Spleen (tissue), 11 donors: ENCODE measurements around the gene IRX2. TPM values are rescaled to one million over a fixed set of nuclear protein-coding genes. Genes with fewer than 3 reads are reported as not detected.

Experiments
- DNase-seq: peaks from one replicate; pipeline ENCODE4 v3.0.0-alpha.2; 2020
- H3K27ac ChIP-seq, 8 donors: fragments of 200-600 bp; sonication (generic) in 7 of 8; 1 replicate in 4 of 8; 2 replicates in 4 of 8; pipeline versions ENCODE4 v1.5.0 to v1.8.0; 2016 to 2021; ENCODE audit warnings: inconsistent platforms in 4 of 8, mild to moderate bottlenecking in 4 of 8, moderate library complexity in 1 of 8
- H3K27me3 ChIP-seq, 7 donors: fragments of 200-600 bp; sonication (generic) in 6 of 7; replicated peaks in 1 of 7; 1 replicate in 4 of 7; 2 replicates in 3 of 7; pipeline versions ENCODE4 v1.5.0 to v1.8.0; 2016 to 2021; ENCODE audit warnings: inconsistent platforms in 3 of 7, mild to moderate bottlenecking in 1 of 7
- H3K36me3 ChIP-seq, 6 donors: fragments of 200-600 bp; sonication (generic) in 5 of 6; 1 replicate in 4 of 6; 2 replicates in 2 of 6; pipeline versions ENCODE4 v1.5.0 to v1.8.0; 2016 to 2021; ENCODE audit warnings: inconsistent platforms in 2 of 6
- H3K4me1 ChIP-seq, 6 donors: fragments of 200-600 bp; sonication (generic) in 5 of 6; 1 replicate in 3 of 6; 2 replicates in 3 of 6; pipeline versions ENCODE4 v1.5.0 to v1.8.0; 2016 to 2021; ENCODE audit warnings: inconsistent platforms in 3 of 6
- H3K4me3 ChIP-seq, 8 donors: fragments of 200-600 bp; sonication (generic) in 7 of 8; 1 replicate in 4 of 8; 2 replicates in 4 of 8; pipeline versions ENCODE4 v1.5.0 to v1.8.0; 2016 to 2021; ENCODE audit warnings: inconsistent platforms in 4 of 8, mild to moderate bottlenecking in 4 of 8, moderate library complexity in 2 of 8
- H3K9me3 ChIP-seq, 8 donors: fragments of 200-600 bp; sonication (generic) in 7 of 8; 1 replicate in 4 of 8; 2 replicates in 4 of 8; pipeline versions ENCODE4 v1.5.0 to v1.8.0; 2016 to 2021; ENCODE audit warnings: inconsistent platforms in 4 of 8
- CTCF ChIP-seq, 11 experiments: fragments of 200-600 bp in 7 of 11; fragments of 450-650 bp in 4 of 11; sonication (generic) in 4 of 11; IDR thresholded peaks in 8 of 11; conservative IDR thresholded peaks in 3 of 11; 1 replicate in 7 of 11; 2 replicates in 4 of 11; pipeline versions ENCODE4 v1.4.0 to v1.8.0; 2016 to 2021; ENCODE audit warnings: antibody characterized with exemption in 11 of 11, inconsistent platforms in 4 of 11, mild to moderate bottlenecking in 1 of 11
- POLR2A ChIP-seq, 3 donors: fragments of 450-650 bp; IDR thresholded peaks; one replicate each; pipeline ENCODE4 v1.5.1; 2017; ENCODE audit warnings: antibody characterized with exemption in 3 of 3, mild to moderate bottlenecking in 1 of 3
- POLR2AphosphoS5 ChIP-seq, 3 donors: sonication (generic); formaldehyde crosslinking; IDR thresholded peaks; one replicate each; pipeline ENCODE4 v1.5.1; 2017; ENCODE audit warnings: antibody characterized with exemption in 3 of 3
- WGBS, 5 donors: extraction: QIAGEN DNeasy Blood & Tissue Kit in 3 of 5; methylation state at CpG; one replicate each; pipeline versions ENCODE4 v1.1.5 to v1.1.7; 2013 to 2018; 5-methylcytosine and 5-hydroxymethylcytosine counted together
- intact Hi-C: fragments of 100-400 bp; cut with DNase I; formaldehyde crosslinking; loops from one replicate; pipeline ENCODE4 v1.15.0; 2023; ENCODE audit warnings: low total_unique reads
- polyA plus RNA-seq, 3 donors: library from polyadenylated mRNA; stranded (reverse); fragments of 200-250 nt; gene quantifications; one replicate each; pipeline ENCODE4 v1.2.1, GENCODE V29; 2013
- total RNA-seq, 7 donors: library from RNA; depleted of rRNA in 3 of 7; stranded (reverse); fragments of >200 nt in 3 of 7; fragmentation: NEBNext Ultra II Directional in 4 of 7; extraction: Animal tissue kit (Norgen Biotek cat#: 25700) in 4 of 7; gene quantifications; one replicate each; pipeline versions ENCODE4 v1.1.0 to v1.2.1, GENCODE V29; 2016 to 2021
- donor health status: healthy with polysubstance abuse.
- donor health status: DM: no; HTN: no; CAD: no; lungs with moderate emphysema.
- donor health status: DM: no; HTN: no; CAD: no.
- donor health status: Bipolar disorder and iron deficiency.
- donor health status: healthy.
- donor health status: DM: no; HTN: no; CAD: no.
- donor health status: DM: yes; HTN: yes; CAD: no.

The IRX2 gene
- total and polyA plus RNA-seq, 10 donors = 0.03 to 0.26 (median 0.13) TPM; not detected in 7

GRCh38 chr5:2746561-2747032, 4.9 kb downstream of the IRX2 start:
- intact Hi-C loops = no loop called here
- TF ChIP-seq CTCF (IDR thresholded peaks at IDR 0.05 in 8 of 11, conservative IDR thresholded peaks at IDR 0.05 in 3 of 11) (no peak), POLR2A (IDR thresholded peaks at IDR 0.05) (no peak), POLR2AphosphoS5 (IDR thresholded peaks at IDR 0.05) (no peak)
- H3K27ac ChIP-seq = no peak overlapping the region
- H3K36me3 ChIP-seq = no peaks in the 10 kb centered on the region
- H3K9me3 ChIP-seq = peaks cover 0 to 35% (median 0%) of the 10 kb centered on the region in 8 donors
- H3K4me3 ChIP-seq = no peak overlapping the region
- no peak for DNase-seq
- WGBS, 5 donors = 14 to 24% (median 19%) methylated on average over 3 of the region's 3 CpGs
- peaks cover 13 to 99% (median 88%) of the 10 kb centered on the region in 7 donors for H3K27me3 ChIP-seq
- H3K4me1 ChIP-seq = peaks cover 0 to 31% (median 10%) of the 10 kb centered on the region in 6 donors

- no peak for DNase-seq
- H3K4me1 ChIP-seq = peaks cover 0 to 26% (median 13%) of the 10 kb centered on the region in 6 donors
- no peaks in the 10 kb centered on the region for H3K36me3 ChIP-seq
- TF ChIP-seq CTCF (IDR thresholded peaks at IDR 0.05 in 8 of 11, conservative IDR thresholded peaks at IDR 0.05 in 3 of 11) (no peak), POLR2AphosphoS5 (IDR thresholded peaks at IDR 0.05) (no peak), POLR2A (IDR thresholded peaks at IDR 0.05) (no peak)
- no peak overlapping the region for H3K27ac ChIP-seq
- peaks cover 0 to 19% (median 0%) of the 10 kb centered on the region in 8 donors for H3K9me3 ChIP-seq
- intact Hi-C loops = no loop called here
- H3K4me3 ChIP-seq = no peak overlapping the region
- peaks cover 11 to 100% (median 94%) of the 10 kb centered on the region in 7 donors for H3K27me3 ChIP-seq
- WGBS, 5 donors = 16 to 44% (median 26%) methylated on average over 2 of the region's 2 CpGs
Measured at GRCh38 chr5:2744485-2744884, 7.0 kb downstream of the IRX2 start.

- intact Hi-C loops = no loop called here
- DNase-seq = no peak
- Histone ChIP-seq H3K27ac (no peak overlapping the region), H3K36me3 (no peaks in the 10 kb centered on the region), H3K4me1 (peaks cover 0 to 26% (median 13%) of the 10 kb centered on the region in 6 donors), H3K4me3 (no peak overlapping the region), H3K9me3 (peaks cover 0 to 6% (median 0%) of the 10 kb centered on the region in 8 donors), H3K27me3 (peaks cover 11 to 100% (median 94%) of the 10 kb centered on the region in 7 donors)
- TF ChIP-seq POLR2AphosphoS5 (IDR thresholded peaks at IDR 0.05) (no peak), CTCF (IDR thresholded peaks at IDR 0.05 in 8 of 11, conservative IDR thresholded peaks at IDR 0.05 in 3 of 11) (no peak), POLR2A (IDR thresholded peaks at IDR 0.05) (no peak)
- 6 to 13% (median 8%) methylated on average over 55 of the region's 55 CpGs for WGBS, 5 donors
Measured at GRCh38 chr5:2742921-2743679, 8.4 kb downstream of the IRX2 start.

GRCh38 chr5:2741956-2742355, 9.5 kb downstream of the IRX2 start:
- no peak overlapping the region for H3K27ac ChIP-seq
- TF ChIP-seq CTCF (IDR thresholded peaks at IDR 0.05 in 8 of 11, conservative IDR thresholded peaks at IDR 0.05 in 3 of 11) (no peak), POLR2A (IDR thresholded peaks at IDR 0.05) (no peak)
- H3K4me1 ChIP-seq = peaks cover 0 to 23% (median 13%) of the 10 kb centered on the region in 6 donors
- intact Hi-C loops = no loop called here
- peaks cover 0 to 4% (median 0%) of the 10 kb centered on the region in 8 donors for H3K9me3 ChIP-seq
- 5 to 10% (median 9%) methylated on average over 3 of the region's 3 CpGs for WGBS, 5 donors
- H3K4me3 ChIP-seq = no peak overlapping the region
- no peak for DNase-seq
- no peaks in the 10 kb centered on the region for H3K36me3 ChIP-seq
- H3K27me3 ChIP-seq = peaks cover 9 to 100% (median 92%) of the 10 kb centered on the region in 7 donors
